Body of pancreas (tissue), 4 donors: ENCODE data around the gene CHMP1B.

Source experiments
- CTCF ChIP-seq, 7 experiments: fragments of 450-650 bp in 4 of 7; fragments of 200-600 bp in 3 of 7; sonication (generic) in 3 of 7; IDR thresholded peaks; one replicate each; pipeline ENCODE4 v1.5.1; 2016 to 2019; ENCODE audit warnings: antibody characterized with exemption in 7 of 7
- POLR2A ChIP-seq, 3 donors: fragments of 450-650 bp; IDR thresholded peaks; one replicate each; pipeline ENCODE4 v1.6.1; 2016; ENCODE audit warnings: antibody characterized with exemption in 3 of 3, mild to moderate bottlenecking in 2 of 3

GRCh38 chr18:11885278-11885947 lies 34.2 kb downstream of the CHMP1B start:
- TF ChIP-seq CTCF (IDR thresholded peaks at IDR 0.05) (no peak), POLR2A (IDR thresholded peaks at IDR 0.05) (no peak)
